Activated CD4-positive, alpha-beta memory T cell treated with anti-CD3 and anti-CD28 coated beads, Interleukin-2, amount 10 ng/mL, durations not matched to agents 7 days and 5 days (primary cell): ENCODE results near the gene TBX6. TPM values are rescaled to one million over a fixed set of nuclear protein-coding genes. Genes with fewer than 3 reads are reported as not detected.
"Not testable (repeated sequence)": the region's sequence is repeated elsewhere in the genome, so short reads cannot be mapped to it uniquely, and the experiment has no call there.

Source experiments
- CTCF ChIA-PET: fragments of 350-600 bp; sonication (Branson Sonifier 250); formaldehyde crosslinking; loops from one replicate; lab custom pipeline; 2021; ENCODE audit warnings: antibody characterized with exemption, inconsistent platforms; lab: Charles Lee
- POLR2A ChIA-PET: fragments of 350-600 bp; sonication (Branson Sonifier 250); formaldehyde crosslinking; loops from one replicate; lab custom pipeline; 2021; ENCODE audit warnings: antibody characterized with exemption; lab: Charles Lee
- DNase-seq: peaks from one replicate; pipeline ENCODE4 v3.0.0-alpha.2; 2020
- H3K27ac Mint-ChIP-seq: one replicate; pipeline ENCODE4 v1.8.0; 2021; ENCODE audit warnings: mild to moderate bottlenecking, mixed read lengths
- H3K27me3 Mint-ChIP-seq: one replicate; pipeline ENCODE4 v1.8.0; 2021; ENCODE audit warnings: mixed read lengths
- H3K36me3 Mint-ChIP-seq: one replicate; pipeline ENCODE4 v1.8.0; 2021; ENCODE audit warnings: low read depth, mixed read lengths
- H3K4me1 Mint-ChIP-seq: one replicate; pipeline ENCODE4 v1.8.0; 2021; ENCODE audit warnings: mixed read lengths
- H3K4me3 Mint-ChIP-seq: one replicate; pipeline ENCODE4 v1.8.0; 2021; ENCODE audit warnings: mild to moderate bottlenecking, mixed read lengths
- H3K9me3 Mint-ChIP-seq: one replicate; pipeline ENCODE4 v1.8.0; 2021; ENCODE audit warnings: mixed read lengths
- total RNA-seq, 2 experiments: library from RNA; stranded (reverse); gene quantifications; one replicate each; pipeline ENCODE4 v1.2.3, GENCODE V29; 2021

Gene TBX6
- total RNA-seq, 2 experiments from 2014 or later, result 1.9 to 2.5 TPM

GRCh38 chr16:30060346-30060745, 31.4 kb downstream of the TBX6 start:
- CTCF ChIA-PET, result no interaction called here
- H3K27ac Mint-ChIP-seq, result no peak overlapping the region
- no peak overlapping the region for H3K4me3 Mint-ChIP-seq
- H3K27me3 Mint-ChIP-seq, result no peaks in the 10 kb centered on the region
- H3K4me1 Mint-ChIP-seq, result peaks cover 9% of the 10 kb centered on the region
- no peak for DNase-seq
- POLR2A ChIA-PET, result no interaction called here
- no peaks in the 10 kb centered on the region for H3K9me3 Mint-ChIP-seq
- H3K36me3 Mint-ChIP-seq, result peaks cover 13% of the 10 kb centered on the region

GRCh38 chr16:30054959-30055553, 36.7 kb downstream of the TBX6 start:
- H3K27ac Mint-ChIP-seq, result peak overlapping the region; percentile 70

GRCh38 chr16:30054451-30054850, 37.3 kb downstream of the TBX6 start:
- Mint-ChIP-seq H3K9me3 (no peaks in the 10 kb centered on the region), H3K27me3 (no peaks in the 10 kb centered on the region), H3K27ac (no peak overlapping the region), H3K4me3 (peak overlapping the region; percentile 50), H3K4me1 (peaks cover 40% of the 10 kb centered on the region), H3K36me3 (peaks cover 10% of the 10 kb centered on the region)
- POLR2A ChIA-PET, result interaction anchor here (1.0 to 7.7 kb wide), 5 partner anchors 10 to 236 kb away, joined by 3 to 111 read pairs (median 5); partner anchors contain the start of genes ALDOA and HIRIP3
- DNase-seq, result no peak
- CTCF ChIA-PET, result interaction anchor here (0.7 to 4.1 kb wide), 13 partner anchors 11 to 561 kb away, joined by 3 to 31 read pairs (median 8); partner anchors contain the start of genes ALDOA, KIF22, PAGR1 and PPP4C

More at GRCh38 chr16:30054959-30055553, 36.7 kb downstream of the TBX6 start:
- peak; percentile 68 for DNase-seq
- peak overlapping the region; percentile 50 for H3K4me3 Mint-ChIP-seq
- ChIA-PET POLR2A (interaction anchor here (0.7 to 7.7 kb wide), 11 partner anchors 10 to 363 kb away, joined by 3 to 111 read pairs (median 3); partner anchors contain the start of genes ALDOA, CORO1A, HIRIP3 and PPP4C), CTCF (interaction anchor here (0.5 to 4.1 kb wide), 24 partner anchors 11 to 716 kb away, joined by 3 to 31 read pairs (median 4); partner anchors contain the start of genes ALDOA, DCTPP1, KIF22 and PAGR1)
- peaks cover 40% of the 10 kb centered on the region for H3K4me1 Mint-ChIP-seq
- no peaks in the 10 kb centered on the region for H3K27me3 Mint-ChIP-seq
- H3K36me3 Mint-ChIP-seq, result peaks cover 10% of the 10 kb centered on the region
- no peaks in the 10 kb centered on the region for H3K9me3 Mint-ChIP-seq

- H3K4me1 Mint-ChIP-seq, result peaks cover 40% of the 10 kb centered on the region
- H3K4me3 Mint-ChIP-seq, result peak overlapping the region; percentile 84
- ChIA-PET CTCF (interaction anchor here (0.7 to 1.8 kb wide), 6 partner anchors 9 to 263 kb away, joined by 3 to 7 read pairs (median 4); partner anchors contain the start of genes KIF22 and TBX6), POLR2A (interaction anchor here (0.8 to 7.7 kb wide), 10 partner anchors 8 to 365 kb away, joined by 3 to 111 read pairs (median 4); partner anchors contain the start of genes ALDOA, HIRIP3, INO80E and TAOK2)
- peaks cover 10% of the 10 kb centered on the region for H3K36me3 Mint-ChIP-seq
- H3K27me3 Mint-ChIP-seq, result no peaks in the 10 kb centered on the region
- no peak overlapping the region for H3K27ac Mint-ChIP-seq
- no peaks in the 10 kb centered on the region for H3K9me3 Mint-ChIP-seq
- DNase-seq, result no peak
Observed at GRCh38 chr16:30053376-30054015, 38.2 kb downstream of the TBX6 start.

GRCh38 chr16:30052671-30053372, 38.9 kb downstream of the TBX6 start:
- H3K27ac Mint-ChIP-seq, result peak overlapping the region; percentile 42
- peaks cover 10% of the 10 kb centered on the region for H3K36me3 Mint-ChIP-seq
- peaks cover 40% of the 10 kb centered on the region for H3K4me1 Mint-ChIP-seq
- ChIA-PET CTCF (interaction anchor here (0.7 to 1.8 kb wide), 7 partner anchors 10 to 263 kb away, joined by 3 to 7 read pairs (median 4); partner anchors contain the start of genes KIF22 and TBX6), POLR2A (interaction anchor here (0.8 to 7.7 kb wide), 9 partner anchors 8 to 365 kb away, joined by 3 to 111 read pairs (median 4); partner anchors contain the start of genes ALDOA, HIRIP3, INO80E and TAOK2)
- peak; percentile 94 for DNase-seq
- peak overlapping the region; percentile 84 for H3K4me3 Mint-ChIP-seq
- H3K9me3 Mint-ChIP-seq, result no peaks in the 10 kb centered on the region
- no peaks in the 10 kb centered on the region for H3K27me3 Mint-ChIP-seq

- Mint-ChIP-seq H3K27ac (peak overlapping the region; percentile 81), H3K4me1 (peaks cover 40% of the 10 kb centered on the region), H3K4me3 (peak overlapping the region; percentile 84), H3K9me3 (no peaks in the 10 kb centered on the region), H3K36me3 (peaks cover 10% of the 10 kb centered on the region), H3K27me3 (no peaks in the 10 kb centered on the region)
- POLR2A ChIA-PET, result interaction anchor here (7.7 kb wide), 1 partner anchor 13 kb away, joined by 111 read pairs; the partner anchor contains the start of gene ALDOA
- DNase-seq, result no peak
- CTCF ChIA-PET, result interaction anchor here (0.5 to 1.8 kb wide), 4 partner anchors 9 to 261 kb away, joined by 3 to 8 read pairs (median 5); partner anchors contain the start of genes KIF22 and TBX6
Observed at GRCh38 chr16:30051518-30051917, 40.2 kb downstream of the TBX6 start.

- CTCF ChIA-PET, result interaction anchor here (0.6 to 1.4 kb wide), 2 partner anchors 201 to 407 kb away, joined by 3 to 4 read pairs; no protein-coding TSS in a partner anchor
Observed at GRCh38 chr16:30049871-30050270, 41.9 kb downstream of the TBX6 start.

GRCh38 chr16:30046588-30046987, 45.1 kb downstream of the TBX6 start:
- DNase-seq, result no peak
- peaks cover 10% of the 10 kb centered on the region for H3K36me3 Mint-ChIP-seq
- no peak overlapping the region for H3K27ac Mint-ChIP-seq
- no peak overlapping the region for H3K4me3 Mint-ChIP-seq
- H3K4me1 Mint-ChIP-seq, result peaks cover 14% of the 10 kb centered on the region
- peaks cover 6% of the 10 kb centered on the region for H3K27me3 Mint-ChIP-seq
- H3K9me3 Mint-ChIP-seq, result peaks cover 3% of the 10 kb centered on the region
- ChIA-PET CTCF (interaction anchor here (0.6 to 1.0 kb wide), 3 partner anchors 10 to 258 kb away, joined by 3 read pairs; no protein-coding TSS in a partner anchor), POLR2A (no interaction called here)

More at GRCh38 chr16:30049871-30050270, 41.9 kb downstream of the TBX6 start:
- peaks cover 4% of the 10 kb centered on the region for H3K27me3 Mint-ChIP-seq
- H3K4me1 Mint-ChIP-seq, result peaks cover 37% of the 10 kb centered on the region
- H3K9me3 Mint-ChIP-seq, result peaks cover 3% of the 10 kb centered on the region
- no peak overlapping the region for H3K4me3 Mint-ChIP-seq
- H3K36me3 Mint-ChIP-seq, result peaks cover 13% of the 10 kb centered on the region
- no peak overlapping the region for H3K27ac Mint-ChIP-seq
- no peak for DNase-seq
- POLR2A ChIA-PET, result no interaction called here

GRCh38 chr16:30046178-30046577, 45.5 kb downstream of the TBX6 start:
- H3K4me3 Mint-ChIP-seq, result no peak overlapping the region
- H3K27me3 Mint-ChIP-seq, result peaks cover 6% of the 10 kb centered on the region
- H3K9me3 Mint-ChIP-seq, result peaks cover 3% of the 10 kb centered on the region
- ChIA-PET POLR2A (no interaction called here), CTCF (no interaction called here)
- peaks cover 9% of the 10 kb centered on the region for H3K36me3 Mint-ChIP-seq
- H3K4me1 Mint-ChIP-seq, result peaks cover 12% of the 10 kb centered on the region
- no peak for DNase-seq
- no peak overlapping the region for H3K27ac Mint-ChIP-seq

- no peak overlapping the region for H3K27ac Mint-ChIP-seq
- peaks cover 3% of the 10 kb centered on the region for H3K36me3 Mint-ChIP-seq
- H3K4me1 Mint-ChIP-seq, result peaks cover 6% of the 10 kb centered on the region
- DNase-seq, result no peak
- ChIA-PET POLR2A (no interaction called here), CTCF (interaction anchor here (0.7 to 2.7 kb wide), 3 partner anchors 9 to 42 kb away, joined by 3 to 15 read pairs (median 4); no protein-coding TSS in a partner anchor)
- peaks cover 3% of the 10 kb centered on the region for H3K9me3 Mint-ChIP-seq
- H3K4me3 Mint-ChIP-seq, result no peak overlapping the region
- H3K27me3 Mint-ChIP-seq, result peaks cover 11% of the 10 kb centered on the region
Observed at GRCh38 chr16:30041841-30042240, 49.9 kb downstream of the TBX6 start.

GRCh38 chr16:30040690-30041089, 51.0 kb downstream of the TBX6 start:
- H3K36me3 Mint-ChIP-seq, H3K4me3 Mint-ChIP-seq, H3K9me3 Mint-ChIP-seq, H3K27ac Mint-ChIP-seq, POLR2A ChIA-PET, DNase-seq, H3K4me1 Mint-ChIP-seq: not testable (repeated sequence)
- CTCF ChIA-PET, result interaction anchor here (0.5 kb wide), 1 partner anchor 510 kb away, joined by 3 read pairs; no protein-coding TSS in a partner anchor
- H3K27me3 Mint-ChIP-seq, result peaks cover 11% of the 10 kb centered on the region

- peaks cover 11% of the 10 kb centered on the region for H3K27me3 Mint-ChIP-seq
- H3K27ac Mint-ChIP-seq, result no peak overlapping the region
- no peak for DNase-seq
- ChIA-PET POLR2A (no interaction called here), CTCF (interaction anchor here (0.5 to 1.0 kb wide), 3 partner anchors 9 to 510 kb away, joined by 3 to 5 read pairs (median 3); partner anchors contain the start of gene TLCD3B)
- no peaks in the 10 kb centered on the region for H3K36me3 Mint-ChIP-seq
- peaks cover 6% of the 10 kb centered on the region for H3K4me1 Mint-ChIP-seq
- H3K4me3 Mint-ChIP-seq, result no peak overlapping the region
- H3K9me3 Mint-ChIP-seq, result no peaks in the 10 kb centered on the region
Observed at GRCh38 chr16:30040221-30040620, 51.5 kb downstream of the TBX6 start.
